GOT3 (cell line): ENCODE data around the gene LMTK3.

Source experiments
- DNase-seq: peaks from one replicate; lab custom pipeline; 2025; ENCODE audit warnings: mixed read lengths; lab: John Stamatoyannopoulos, UW

Gene LMTK3

DNA sequence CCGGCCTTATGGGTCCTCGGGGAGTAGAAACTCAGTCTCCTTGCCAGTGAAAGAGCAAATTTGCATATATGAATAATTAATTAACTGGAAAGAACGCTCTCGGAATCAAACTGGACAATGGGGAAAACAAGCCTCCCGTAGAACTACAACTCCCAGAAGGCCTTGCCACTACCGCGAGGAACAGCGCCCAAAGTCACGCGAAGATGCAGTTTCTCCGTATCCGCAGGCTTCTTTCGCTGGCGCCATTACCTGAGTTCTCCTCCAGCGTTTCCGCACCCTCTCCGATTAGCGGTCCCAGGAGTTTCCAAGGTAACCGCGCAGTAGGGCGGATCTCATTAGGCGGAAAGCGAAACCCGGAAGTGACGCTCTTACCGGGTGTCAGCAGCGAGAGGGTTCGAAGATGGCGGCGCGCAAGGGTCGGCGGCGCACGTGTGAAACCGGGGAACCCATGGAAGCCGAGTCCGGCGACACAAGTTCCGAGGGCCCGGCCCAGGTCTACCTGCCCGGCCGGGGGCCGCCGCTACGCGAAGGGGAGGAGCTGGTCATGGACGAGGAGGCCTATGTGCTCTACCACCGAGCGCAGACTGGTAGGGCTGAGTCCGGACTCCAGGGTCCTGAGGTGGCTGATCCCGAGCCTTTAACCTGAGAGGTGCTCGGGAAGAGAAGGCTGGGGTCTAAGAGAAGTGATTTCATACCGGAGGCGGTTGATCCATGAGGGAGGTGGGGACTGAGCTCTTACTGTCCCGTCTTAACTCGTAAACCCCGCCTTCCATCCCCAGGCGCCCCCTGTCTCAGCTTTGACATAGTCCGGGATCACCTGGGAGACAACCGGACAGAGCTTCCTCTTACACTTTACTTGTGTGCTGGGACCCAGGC is 65.8 kb downstream of the LMTK3 start, which contains the start of gene GRWD1:
GRWD1 (plus strand) TSS at position 378 of the 876 bp plus-strand sequence; CDS start at position 401, 23 bp downstream.
- DNase-seq = peak; percentile 65

DNA sequence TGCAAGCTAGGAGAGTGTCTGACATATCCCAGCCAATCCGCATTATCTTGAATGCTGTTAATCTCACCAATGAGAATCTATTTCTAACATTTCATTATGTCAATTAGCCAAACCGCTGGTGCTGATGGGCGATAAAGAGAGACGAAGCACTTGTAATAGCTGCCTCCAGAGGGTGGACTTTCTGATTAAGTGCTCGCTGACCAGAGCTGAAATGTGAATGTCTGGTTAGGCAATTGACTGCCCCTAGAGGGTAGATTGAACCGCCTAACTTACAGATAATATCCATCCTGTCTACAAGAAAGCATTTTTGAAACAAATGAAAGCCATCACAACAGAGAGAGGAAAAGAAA is 66.4 kb downstream of the LMTK3 start:
- DNase-seq = no peak

DNA sequence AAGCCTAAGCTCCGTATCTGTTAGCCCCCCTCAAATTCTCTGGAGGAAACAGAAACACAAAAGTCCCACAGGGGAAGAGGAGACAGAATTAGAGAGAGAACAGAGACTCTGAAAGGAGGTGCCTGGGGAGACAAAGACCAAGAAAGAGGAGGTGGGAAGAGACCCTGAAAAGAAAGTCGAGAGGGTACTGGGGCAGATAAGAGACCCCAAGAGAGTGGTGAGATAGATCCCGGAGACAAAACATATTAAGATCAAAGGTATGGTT is 66.8 kb downstream of the LMTK3 start:
- DNase-seq = no peak

- DNase-seq = no peak
These were observed 67.3 kb downstream of the LMTK3 start for GRCh38 chr19:48444129-48444935.

- no peak for DNase-seq
These were observed 67.9 kb downstream of the LMTK3 start for GRCh38 chr19:48443731-48444128.

GRCh38 chr19:48443256-48443655 is 68.4 kb downstream of the LMTK3 start:
- no peak for DNase-seq

DNA sequence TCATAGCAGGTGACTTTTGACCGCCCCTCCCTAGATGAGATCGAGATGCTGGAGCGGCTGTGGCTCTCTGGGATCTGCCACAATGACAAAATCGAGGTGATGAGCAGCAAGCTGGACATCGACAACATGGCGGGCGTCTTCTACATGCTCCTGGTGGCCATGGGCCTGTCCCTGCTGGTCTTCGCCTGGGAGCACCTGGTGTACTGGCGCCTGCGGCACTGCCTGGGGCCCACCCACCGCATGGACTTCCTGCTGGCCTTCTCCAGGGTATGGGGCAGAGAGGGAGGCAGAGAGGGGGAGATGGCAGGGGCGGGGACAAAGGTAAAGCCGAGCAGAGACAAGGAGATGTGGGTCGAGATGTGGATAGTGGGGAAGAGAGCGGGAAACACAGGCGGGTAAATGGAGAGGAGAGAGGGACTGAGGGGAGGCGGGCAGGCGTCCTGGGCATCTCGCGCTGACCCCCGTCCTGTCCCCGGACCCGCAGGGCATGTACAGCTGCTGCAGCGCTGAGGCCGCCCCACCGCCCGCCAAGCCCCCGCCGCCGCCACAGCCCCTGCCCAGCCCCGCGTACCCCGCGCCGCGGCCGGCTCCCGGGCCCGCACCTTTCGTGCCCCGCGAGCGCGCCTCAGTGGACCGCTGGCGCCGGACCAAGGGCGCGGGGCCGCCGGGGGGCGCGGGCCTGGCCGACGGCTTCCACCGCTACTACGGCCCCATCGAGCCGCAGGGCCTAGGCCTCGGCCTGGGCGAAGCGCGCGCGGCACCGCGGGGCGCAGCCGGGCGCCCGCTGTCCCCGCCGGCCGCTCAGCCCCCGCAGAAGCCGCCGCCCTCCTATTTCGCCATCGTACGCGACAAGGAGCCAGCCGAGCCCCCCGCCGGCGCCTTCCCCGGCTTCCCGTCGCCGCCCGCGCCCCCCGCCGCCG is 69.3 kb downstream of the LMTK3 start:
- DNase-seq = no peak

GRCh38 chr19:48441360-48442050 is 70.1 kb downstream of the LMTK3 start:
- no peak for DNase-seq

- no peak for DNase-seq
These were observed 75.0 kb downstream of the LMTK3 start for GRCh38 chr19:48436586-48436985.
